Activated naive CD8-positive, alpha-beta T cell treated with anti-CD3 and anti-CD28 coated beads for 36 hours (primary cell): ENCODE data around the gene EXOC4. TPM values are rescaled to one million over a fixed set of nuclear protein-coding genes. Genes with fewer than 3 reads are reported as not detected.

Source experiments
- DNase-seq: peaks from one replicate; pipeline ENCODE4 v3.0.0; 2021
- H3K27ac Mint-ChIP-seq: one replicate; pipeline ENCODE4 v1.8.0; 2022; ENCODE audit warnings: mild to moderate bottlenecking, moderate library complexity, mixed read lengths
- H3K27me3 Mint-ChIP-seq: one replicate; pipeline ENCODE4 v1.8.0; 2022; ENCODE audit warnings: mild to moderate bottlenecking, mixed read lengths
- H3K36me3 Mint-ChIP-seq: one replicate; pipeline ENCODE4 v1.8.0; 2021; ENCODE audit warnings: mild to moderate bottlenecking, mixed read lengths
- H3K4me1 Mint-ChIP-seq: one replicate; pipeline ENCODE4 v1.8.0; 2021; ENCODE audit warnings: mixed read lengths
- H3K4me3 Mint-ChIP-seq: one replicate; pipeline ENCODE4 v1.8.0; 2022; ENCODE audit warnings: mild to moderate bottlenecking, moderate library complexity, mixed read lengths
- H3K9me3 Mint-ChIP-seq: one replicate; pipeline ENCODE4 v1.8.0; 2022; ENCODE audit warnings: mixed read lengths
- total RNA-seq, 2 experiments: library from RNA; stranded (reverse); gene quantifications; one replicate each; pipeline ENCODE4 v1.2.3, GENCODE V29; 2021

Gene EXOC4
- total RNA-seq, 2 experiments from 2014 or later, result 41.7 to 45.7 TPM

- H3K9me3 Mint-ChIP-seq, result peaks cover 14% of the 10 kb centered on the region
- no peak overlapping the region for H3K27ac Mint-ChIP-seq
These were observed 309.7 kb downstream of the EXOC4 start for GRCh38 chr7:133562621-133563020.

DNA sequence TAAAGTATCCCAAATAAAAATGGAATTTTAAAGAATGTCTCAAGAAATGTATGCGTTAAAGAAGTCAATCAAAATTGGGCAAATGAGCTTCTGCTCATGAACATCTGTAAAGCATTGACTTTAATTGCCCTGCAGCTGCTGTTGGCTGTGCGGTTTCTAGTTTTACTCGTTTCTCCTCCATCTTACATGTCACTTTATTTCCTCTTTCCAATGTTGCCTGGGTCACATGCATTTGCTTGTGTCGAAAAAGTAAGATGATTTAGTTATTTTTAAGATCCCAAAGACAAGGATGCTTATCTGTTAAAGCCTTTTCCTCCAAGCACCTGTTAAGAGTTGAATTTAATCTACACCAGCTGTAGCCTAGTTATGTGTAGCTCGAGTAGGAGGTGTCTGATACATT, 310.4 kb downstream of the EXOC4 start:
- no peak for DNase-seq
- Mint-ChIP-seq H3K4me3 (no peak overlapping the region), H3K27ac (no peak overlapping the region), H3K36me3 (peaks cover 31% of the 10 kb centered on the region), H3K27me3 (no peaks in the 10 kb centered on the region), H3K9me3 (peaks cover 14% of the 10 kb centered on the region), H3K4me1 (no peaks in the 10 kb centered on the region)

More at GRCh38 chr7:133562621-133563020, 309.7 kb downstream of the EXOC4 start:
- H3K27me3 Mint-ChIP-seq, result no peaks in the 10 kb centered on the region
- no peaks in the 10 kb centered on the region for H3K4me1 Mint-ChIP-seq
- H3K36me3 Mint-ChIP-seq, result peaks cover 31% of the 10 kb centered on the region
- DNase-seq, result no peak
- H3K4me3 Mint-ChIP-seq, result no peak overlapping the region

- Mint-ChIP-seq H3K27me3 (no peaks in the 10 kb centered on the region), H3K4me1 (no peaks in the 10 kb centered on the region), H3K27ac (no peak overlapping the region), H3K36me3 (peaks cover 31% of the 10 kb centered on the region), H3K9me3 (peaks cover 14% of the 10 kb centered on the region), H3K4me3 (no peak overlapping the region)
- DNase-seq, result no peak
These were observed 311.6 kb downstream of the EXOC4 start for GRCh38 chr7:133564484-133564883.

DNA sequence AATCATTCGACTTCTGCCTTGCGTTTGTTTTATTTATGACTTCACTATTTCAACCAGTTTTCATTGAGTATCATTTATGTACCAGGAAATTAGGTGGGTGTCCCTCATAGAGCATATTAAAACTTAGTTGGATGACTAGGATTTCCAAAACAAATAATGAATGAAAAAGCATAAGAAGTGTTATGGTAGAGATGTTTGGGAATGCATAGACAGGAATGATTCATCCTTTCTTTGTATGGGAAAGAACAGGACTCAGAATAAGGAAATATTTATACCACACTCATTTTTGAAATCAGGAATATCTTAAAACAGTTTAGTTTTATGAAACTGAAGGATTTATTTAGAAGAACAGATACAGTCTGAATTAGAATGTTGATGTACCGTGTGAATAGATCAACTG, 315.7 kb downstream of the EXOC4 start:
- Mint-ChIP-seq H3K4me3 (no peak overlapping the region), H3K9me3 (peaks cover 12% of the 10 kb centered on the region), H3K27me3 (no peaks in the 10 kb centered on the region), H3K27ac (no peak overlapping the region), H3K36me3 (peaks cover 28% of the 10 kb centered on the region), H3K4me1 (peaks cover 1% of the 10 kb centered on the region)
- DNase-seq, result no peak

DNA sequence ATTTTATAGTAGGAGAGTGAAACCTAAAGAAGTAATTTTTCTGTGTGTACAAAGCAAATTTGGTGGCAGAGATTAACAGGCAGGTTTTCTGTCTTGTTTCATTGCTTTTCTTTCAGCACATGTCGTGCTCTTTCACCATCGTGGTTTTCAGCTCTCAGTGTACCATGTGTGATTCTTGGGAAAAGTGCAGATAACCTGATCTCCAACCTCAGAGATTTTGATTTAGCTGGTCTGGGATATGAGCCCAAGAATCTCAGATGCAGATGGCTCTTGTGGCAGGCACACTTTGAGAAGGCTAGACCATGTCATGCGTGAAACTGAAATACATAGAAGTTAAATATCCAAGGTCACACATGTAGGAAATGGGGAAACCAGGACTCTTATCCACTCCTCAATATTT, 317.4 kb downstream of the EXOC4 start:
- Mint-ChIP-seq H3K27ac (no peak overlapping the region), H3K9me3 (no peaks in the 10 kb centered on the region), H3K4me3 (no peak overlapping the region), H3K27me3 (no peaks in the 10 kb centered on the region), H3K4me1 (peaks cover 1% of the 10 kb centered on the region), H3K36me3 (peaks cover 11% of the 10 kb centered on the region)
- DNase-seq, result no peak

DNA sequence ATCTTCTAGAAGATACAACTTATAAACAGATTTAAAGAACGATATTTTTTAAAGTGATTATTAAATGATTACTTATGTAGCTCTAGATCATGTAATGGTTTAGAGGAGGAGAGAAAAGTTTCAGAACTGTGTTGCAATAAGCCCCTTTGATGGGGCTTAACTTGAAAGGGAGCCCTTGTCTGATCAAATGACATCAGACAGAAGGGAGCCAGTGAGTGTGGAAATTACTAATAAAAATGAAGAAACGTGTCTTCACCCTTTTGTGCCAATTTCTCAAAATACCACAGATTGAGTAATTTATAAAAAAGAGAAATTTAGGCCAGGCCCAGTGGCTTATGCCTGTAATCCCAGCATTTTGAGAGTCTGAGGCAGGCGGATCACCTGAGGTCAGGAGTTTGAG, 318.2 kb downstream of the EXOC4 start:
- no peak overlapping the region for H3K27ac Mint-ChIP-seq
- no peaks in the 10 kb centered on the region for H3K27me3 Mint-ChIP-seq
- H3K9me3 Mint-ChIP-seq, result no peaks in the 10 kb centered on the region
- peaks cover 5% of the 10 kb centered on the region for H3K36me3 Mint-ChIP-seq
- no peak overlapping the region for H3K4me3 Mint-ChIP-seq
- no peak for DNase-seq
- peaks cover 1% of the 10 kb centered on the region for H3K4me1 Mint-ChIP-seq

DNA sequence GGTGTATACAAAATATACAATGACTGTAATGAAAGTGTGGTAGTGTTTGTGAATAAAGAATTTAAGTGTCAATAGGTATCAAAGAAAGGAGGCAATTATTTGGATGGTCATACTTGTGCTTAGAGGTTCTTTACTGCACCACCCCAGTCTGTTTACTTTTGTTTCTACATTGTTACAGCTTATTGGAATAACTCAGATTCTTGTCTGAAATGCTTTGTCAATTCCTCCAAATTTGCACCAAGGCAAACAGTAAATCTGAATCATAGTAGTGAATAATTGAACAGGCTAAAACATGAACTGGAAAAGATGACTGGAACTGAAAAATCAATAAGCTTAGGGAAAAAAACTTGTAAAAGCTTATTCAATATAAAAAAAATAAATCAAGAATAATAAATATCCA, 319.2 kb downstream of the EXOC4 start:
- H3K9me3 Mint-ChIP-seq, result no peaks in the 10 kb centered on the region
- H3K4me1 Mint-ChIP-seq, result peaks cover 1% of the 10 kb centered on the region
- no peak overlapping the region for H3K4me3 Mint-ChIP-seq
- no peak for DNase-seq
- no peaks in the 10 kb centered on the region for H3K36me3 Mint-ChIP-seq
- no peaks in the 10 kb centered on the region for H3K27me3 Mint-ChIP-seq
- H3K27ac Mint-ChIP-seq, result no peak overlapping the region

GRCh38 chr7:133572843-133573242, 320.0 kb downstream of the EXOC4 start:
- H3K36me3 Mint-ChIP-seq, result no peaks in the 10 kb centered on the region
- no peak overlapping the region for H3K4me3 Mint-ChIP-seq
- H3K27me3 Mint-ChIP-seq, result no peaks in the 10 kb centered on the region
- no peak for DNase-seq
- H3K27ac Mint-ChIP-seq, result no peak overlapping the region
- no peaks in the 10 kb centered on the region for H3K9me3 Mint-ChIP-seq
- peaks cover 1% of the 10 kb centered on the region for H3K4me1 Mint-ChIP-seq

DNA sequence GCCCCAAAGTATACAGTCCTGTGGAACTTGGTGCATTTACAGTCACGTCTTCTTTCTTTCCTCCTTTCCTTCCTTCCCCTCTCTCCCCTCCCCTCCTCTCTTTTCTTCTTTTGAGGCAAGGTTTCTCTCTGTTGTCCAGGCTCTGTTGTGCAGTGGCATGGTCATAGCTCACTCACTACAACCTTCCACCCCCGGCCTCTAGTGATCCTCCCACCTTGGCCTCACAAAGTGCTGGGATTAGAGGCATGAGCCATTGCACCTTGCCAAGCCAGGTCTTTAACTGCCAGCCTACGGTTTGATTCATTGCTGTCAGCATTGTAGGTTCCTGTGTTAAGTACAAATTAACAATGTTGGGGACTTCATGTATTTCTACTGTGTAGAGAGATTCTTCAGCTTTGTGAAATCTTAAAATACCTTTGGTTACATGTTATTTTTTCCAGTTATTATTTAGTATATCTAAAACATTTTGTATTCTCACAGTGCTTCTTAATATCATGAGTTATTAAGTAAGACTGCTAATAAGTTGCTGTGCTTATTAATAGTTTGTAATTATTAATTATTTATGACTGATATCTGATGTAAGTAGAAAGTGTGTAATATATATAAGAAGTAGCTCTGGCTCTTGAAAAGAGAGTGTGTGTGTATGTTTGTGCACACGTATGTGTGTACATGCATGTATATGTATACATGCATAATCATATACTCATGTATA, 320.8 kb downstream of the EXOC4 start:
- Mint-ChIP-seq H3K9me3 (no peaks in the 10 kb centered on the region), H3K4me3 (no peak overlapping the region), H3K27ac (no peak overlapping the region), H3K27me3 (no peaks in the 10 kb centered on the region), H3K36me3 (no peaks in the 10 kb centered on the region), H3K4me1 (peaks cover 1% of the 10 kb centered on the region)
- no peak for DNase-seq

DNA sequence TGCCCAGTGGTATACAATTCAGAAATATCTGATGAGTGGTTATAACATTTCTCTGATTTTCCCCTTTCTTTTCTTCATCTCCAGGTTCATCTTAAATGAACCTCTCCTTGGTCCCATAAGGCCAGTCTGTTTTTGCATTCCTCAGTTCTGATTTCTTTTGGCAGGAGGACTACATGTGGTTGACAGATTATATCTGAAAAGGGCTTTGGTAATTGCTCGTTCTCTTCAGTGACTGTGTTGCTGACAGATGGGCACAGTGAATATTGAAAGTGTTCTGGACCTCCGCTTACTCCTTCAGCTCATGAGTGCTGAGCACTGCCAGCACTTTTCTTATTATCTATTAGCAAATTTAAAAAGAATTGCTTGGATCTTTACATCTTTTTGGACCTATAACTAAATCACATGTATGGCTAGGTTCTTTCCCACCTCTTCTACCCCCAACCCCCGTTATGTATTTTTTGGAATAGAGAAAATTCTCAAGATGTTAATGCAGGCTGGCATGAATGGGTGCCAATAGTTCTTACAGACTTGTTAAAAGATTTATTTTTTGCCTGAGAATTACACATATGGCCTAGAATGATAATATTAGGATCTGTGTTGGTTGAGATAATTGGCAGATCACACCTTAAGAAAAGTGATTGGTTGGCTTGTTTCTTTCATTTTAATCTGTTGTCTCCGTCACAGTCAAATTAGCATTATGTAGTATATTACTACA, 323.0 kb downstream of the EXOC4 start:
- DNase-seq, result no peak
- no peak overlapping the region for H3K27ac Mint-ChIP-seq

DNA sequence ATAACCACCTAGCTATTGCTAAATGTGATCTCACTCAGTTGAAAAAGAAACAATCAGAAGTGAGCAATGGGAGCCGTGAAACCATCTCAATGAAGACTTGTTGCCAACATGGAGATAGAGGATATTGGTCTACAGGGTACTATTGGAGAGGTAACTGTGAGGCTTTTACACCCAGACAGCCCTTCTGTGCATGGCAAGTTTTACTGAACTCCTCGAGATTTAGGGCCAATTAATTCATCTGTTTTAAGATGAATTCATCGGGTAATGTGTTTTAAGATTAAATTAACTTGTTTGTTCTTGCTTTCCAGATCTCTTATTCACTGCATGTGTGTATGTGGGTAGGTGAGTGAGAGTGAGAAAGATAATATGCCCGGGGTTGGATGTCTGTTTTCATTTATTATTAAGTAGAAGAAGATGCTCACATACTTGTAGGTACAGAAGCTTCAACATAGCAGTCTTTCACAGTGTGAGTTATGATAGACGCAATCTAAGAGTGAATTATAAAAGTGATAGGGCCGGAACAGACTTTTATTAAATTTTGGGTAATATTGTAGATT, 323.8 kb downstream of the EXOC4 start:
- Mint-ChIP-seq H3K4me1 (no peaks in the 10 kb centered on the region), H3K27ac (no peak overlapping the region), H3K27me3 (no peaks in the 10 kb centered on the region), H3K9me3 (peaks cover 2% of the 10 kb centered on the region), H3K36me3 (peaks cover 14% of the 10 kb centered on the region), H3K4me3 (no peak overlapping the region)
- no peak for DNase-seq

More for the DNA sequence above, 323.0 kb downstream of the EXOC4 start:
- no peaks in the 10 kb centered on the region for H3K27me3 Mint-ChIP-seq
- peaks cover 11% of the 10 kb centered on the region for H3K36me3 Mint-ChIP-seq
- H3K4me3 Mint-ChIP-seq, result no peak overlapping the region
- H3K4me1 Mint-ChIP-seq, result no peaks in the 10 kb centered on the region
- peaks cover 2% of the 10 kb centered on the region for H3K9me3 Mint-ChIP-seq

GRCh38 chr7:133582766-133583523, 330.1 kb downstream of the EXOC4 start:
- Mint-ChIP-seq H3K27ac (no peak overlapping the region), H3K4me1 (peaks cover 8% of the 10 kb centered on the region), H3K4me3 (no peak overlapping the region), H3K36me3 (peaks cover 38% of the 10 kb centered on the region), H3K9me3 (peaks cover 5% of the 10 kb centered on the region), H3K27me3 (no peaks in the 10 kb centered on the region)
- no peak for DNase-seq

DNA sequence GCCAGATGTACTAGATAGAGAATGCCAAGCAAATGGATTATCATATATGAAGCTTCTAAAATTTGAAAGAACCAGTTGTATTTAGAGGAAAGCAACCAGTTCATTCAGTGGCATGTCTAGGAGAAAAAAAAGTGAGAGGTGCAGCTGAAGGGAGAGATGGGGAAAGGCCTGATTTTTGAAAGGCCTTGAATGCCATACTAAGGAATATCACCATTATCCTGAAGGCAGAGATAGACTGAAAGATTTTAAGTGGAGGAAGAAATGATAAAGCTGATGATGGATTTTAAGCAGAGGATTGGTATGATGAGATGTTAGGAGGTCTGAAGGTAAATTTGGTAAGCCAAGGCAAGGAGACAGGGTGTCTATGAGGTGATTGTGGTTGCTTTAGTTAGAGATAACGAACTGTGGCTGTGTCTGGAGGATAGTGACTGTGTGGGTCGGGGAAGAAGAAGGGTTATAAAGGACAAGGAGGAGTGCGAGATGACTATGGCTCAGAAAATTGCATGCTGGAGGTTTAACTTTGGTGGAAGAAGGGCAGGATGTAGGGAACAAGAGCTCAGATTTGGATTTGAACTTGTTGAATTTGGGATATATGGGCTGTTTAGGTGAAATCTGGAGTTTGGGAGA, 330.8 kb downstream of the EXOC4 start:
- no peak for DNase-seq
- peaks cover 38% of the 10 kb centered on the region for H3K36me3 Mint-ChIP-seq
- H3K27ac Mint-ChIP-seq, result no peak overlapping the region
- peaks cover 5% of the 10 kb centered on the region for H3K9me3 Mint-ChIP-seq
- peaks cover 8% of the 10 kb centered on the region for H3K4me1 Mint-ChIP-seq
- no peaks in the 10 kb centered on the region for H3K27me3 Mint-ChIP-seq
- no peak overlapping the region for H3K4me3 Mint-ChIP-seq

GRCh38 chr7:133584956-133585668, 332.2 kb downstream of the EXOC4 start:
- DNase-seq, result no peak
- H3K27ac Mint-ChIP-seq, result no peak overlapping the region
- H3K9me3 Mint-ChIP-seq, result peaks cover 3% of the 10 kb centered on the region
- no peaks in the 10 kb centered on the region for H3K27me3 Mint-ChIP-seq
- H3K4me1 Mint-ChIP-seq, result peaks cover 8% of the 10 kb centered on the region
- H3K4me3 Mint-ChIP-seq, result no peak overlapping the region
- H3K36me3 Mint-ChIP-seq, result peaks cover 34% of the 10 kb centered on the region
